Choroid plexus epithelial cell (primary cell): ENCODE measurements around the gene SELENOI.

Source experiments
- DNase-seq: peaks from one replicate; pipeline ENCODE4 v3.0.0-alpha.2; 2010; ENCODE audit warnings: low read depth
- H3K4me3 ChIP-seq: 2 replicates; pipeline ENCODE4 v1.5.1; 2011; ENCODE audit warnings: low read depth, mild to moderate bottlenecking, control low read depth, low read length, moderate library complexity
- TF ChIP-seq, protein P1 (sequence below): conservative IDR thresholded peaks from 2 replicates; pipeline ENCODE4 v1.5.1; 2011; ENCODE audit warnings: low read depth, mild to moderate bottlenecking, control low read depth, inconsistent platforms, low read length, moderate library complexity

Gene SELENOI, protein sequence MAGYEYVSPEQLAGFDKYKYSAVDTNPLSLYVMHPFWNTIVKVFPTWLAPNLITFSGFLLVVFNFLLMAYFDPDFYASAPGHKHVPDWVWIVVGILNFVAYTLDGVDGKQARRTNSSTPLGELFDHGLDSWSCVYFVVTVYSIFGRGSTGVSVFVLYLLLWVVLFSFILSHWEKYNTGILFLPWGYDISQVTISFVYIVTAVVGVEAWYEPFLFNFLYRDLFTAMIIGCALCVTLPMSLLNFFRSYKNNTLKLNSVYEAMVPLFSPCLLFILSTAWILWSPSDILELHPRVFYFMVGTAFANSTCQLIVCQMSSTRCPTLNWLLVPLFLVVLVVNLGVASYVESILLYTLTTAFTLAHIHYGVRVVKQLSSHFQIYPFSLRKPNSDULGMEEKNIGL

DNA sequence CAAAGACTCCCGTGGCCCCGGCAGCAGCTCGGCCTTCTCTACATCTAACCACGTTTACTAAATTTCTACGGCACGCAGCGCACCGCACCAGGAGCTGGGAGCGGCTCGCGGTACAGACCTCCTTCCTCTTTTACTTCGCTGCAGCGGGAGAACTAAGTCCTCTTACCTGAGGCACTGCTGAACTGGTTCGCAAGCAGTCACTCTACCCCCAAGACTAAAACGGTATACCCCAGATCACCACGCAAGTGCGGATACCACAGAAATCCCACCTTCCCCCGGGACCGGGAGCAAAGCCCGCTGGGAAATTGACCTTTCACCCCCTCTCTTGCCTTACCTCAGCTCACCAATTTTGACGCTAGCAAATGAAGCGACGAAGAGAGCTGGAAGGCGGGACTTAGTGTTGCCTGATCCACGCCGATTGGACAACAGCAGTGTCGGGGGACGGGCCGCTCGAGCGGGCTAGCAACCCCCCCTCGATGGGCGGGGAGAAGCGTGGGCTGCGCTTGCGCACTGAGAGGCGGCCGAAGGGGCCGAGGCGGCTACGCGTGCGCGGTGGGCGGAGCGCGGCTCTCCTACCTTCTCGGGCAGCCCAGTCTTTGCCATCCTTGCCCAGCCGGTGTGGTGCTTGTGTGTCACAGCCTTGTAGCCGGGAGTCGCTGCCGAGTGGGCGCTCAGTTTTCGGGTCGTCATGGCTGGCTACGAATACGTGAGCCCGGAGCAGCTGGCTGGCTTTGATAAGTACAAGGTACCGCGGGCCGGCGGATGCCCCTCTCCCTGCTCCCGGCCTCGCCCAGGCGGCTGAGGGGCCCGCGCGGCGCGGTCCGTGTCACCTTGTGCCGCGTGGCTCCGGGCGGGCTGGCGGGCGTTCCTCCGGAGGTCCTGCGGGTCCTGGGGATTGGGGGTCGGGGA, at the start of gene SELENOI:
SELENOI (plus strand) TSS at position 599 of the 909 bp plus-strand sequence; CDS start at position 689, 90 bp downstream.
- DNase-seq = peak; percentile 100
- TF ChIP-seq, protein P1, sequence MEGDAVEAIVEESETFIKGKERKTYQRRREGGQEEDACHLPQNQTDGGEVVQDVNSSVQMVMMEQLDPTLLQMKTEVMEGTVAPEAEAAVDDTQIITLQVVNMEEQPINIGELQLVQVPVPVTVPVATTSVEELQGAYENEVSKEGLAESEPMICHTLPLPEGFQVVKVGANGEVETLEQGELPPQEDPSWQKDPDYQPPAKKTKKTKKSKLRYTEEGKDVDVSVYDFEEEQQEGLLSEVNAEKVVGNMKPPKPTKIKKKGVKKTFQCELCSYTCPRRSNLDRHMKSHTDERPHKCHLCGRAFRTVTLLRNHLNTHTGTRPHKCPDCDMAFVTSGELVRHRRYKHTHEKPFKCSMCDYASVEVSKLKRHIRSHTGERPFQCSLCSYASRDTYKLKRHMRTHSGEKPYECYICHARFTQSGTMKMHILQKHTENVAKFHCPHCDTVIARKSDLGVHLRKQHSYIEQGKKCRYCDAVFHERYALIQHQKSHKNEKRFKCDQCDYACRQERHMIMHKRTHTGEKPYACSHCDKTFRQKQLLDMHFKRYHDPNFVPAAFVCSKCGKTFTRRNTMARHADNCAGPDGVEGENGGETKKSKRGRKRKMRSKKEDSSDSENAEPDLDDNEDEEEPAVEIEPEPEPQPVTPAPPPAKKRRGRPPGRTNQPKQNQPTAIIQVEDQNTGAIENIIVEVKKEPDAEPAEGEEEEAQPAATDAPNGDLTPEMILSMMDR = no peak
- peak within 1 kb of the TSS; percentile 98 for H3K4me3 ChIP-seq

DNA sequence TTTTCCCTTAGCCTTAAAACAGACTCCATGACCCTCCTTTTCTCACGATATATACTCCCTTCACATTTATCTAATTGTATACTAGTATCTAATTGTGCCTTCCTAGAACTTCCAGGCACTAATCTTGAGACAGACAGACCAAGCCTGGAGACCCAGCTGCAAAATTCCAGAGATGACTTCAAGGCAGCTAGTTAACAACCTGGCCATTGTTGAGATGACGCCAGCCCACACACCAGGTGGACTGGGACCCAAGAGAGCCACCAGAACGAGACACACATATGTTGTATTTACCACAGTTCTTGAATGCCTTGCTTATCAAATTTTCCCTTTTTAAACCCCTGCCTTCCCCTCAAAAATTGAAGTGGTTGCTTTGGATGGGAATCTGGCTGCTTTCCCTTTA, 48.9 kb upstream of the SELENOI start:
- H3K4me3 ChIP-seq = no peak overlapping the region
- TF ChIP-seq, protein P1 = no peak
- DNase-seq = no peak

DNA sequence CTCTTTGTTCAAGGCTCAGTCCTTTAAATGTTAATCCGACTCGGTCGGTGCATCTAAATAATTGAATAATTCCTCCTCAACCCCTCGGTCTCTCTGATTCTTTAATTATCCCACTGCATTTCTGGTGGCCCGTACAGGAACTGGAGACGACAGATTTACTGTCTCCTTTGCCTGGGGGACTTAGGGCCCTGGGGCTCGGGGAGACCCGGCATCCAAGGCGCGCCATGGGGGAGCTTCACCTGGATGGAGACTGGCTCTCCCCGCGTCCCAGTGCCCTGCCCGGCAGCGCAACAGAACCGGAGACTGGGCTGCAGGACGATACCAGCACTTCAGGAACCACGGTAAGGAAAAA, 47.7 kb upstream of the SELENOI start:
- no peak for DNase-seq
- TF ChIP-seq, protein P1 = no peak
- peak overlapping the region; percentile 57 for H3K4me3 ChIP-seq

DNA sequence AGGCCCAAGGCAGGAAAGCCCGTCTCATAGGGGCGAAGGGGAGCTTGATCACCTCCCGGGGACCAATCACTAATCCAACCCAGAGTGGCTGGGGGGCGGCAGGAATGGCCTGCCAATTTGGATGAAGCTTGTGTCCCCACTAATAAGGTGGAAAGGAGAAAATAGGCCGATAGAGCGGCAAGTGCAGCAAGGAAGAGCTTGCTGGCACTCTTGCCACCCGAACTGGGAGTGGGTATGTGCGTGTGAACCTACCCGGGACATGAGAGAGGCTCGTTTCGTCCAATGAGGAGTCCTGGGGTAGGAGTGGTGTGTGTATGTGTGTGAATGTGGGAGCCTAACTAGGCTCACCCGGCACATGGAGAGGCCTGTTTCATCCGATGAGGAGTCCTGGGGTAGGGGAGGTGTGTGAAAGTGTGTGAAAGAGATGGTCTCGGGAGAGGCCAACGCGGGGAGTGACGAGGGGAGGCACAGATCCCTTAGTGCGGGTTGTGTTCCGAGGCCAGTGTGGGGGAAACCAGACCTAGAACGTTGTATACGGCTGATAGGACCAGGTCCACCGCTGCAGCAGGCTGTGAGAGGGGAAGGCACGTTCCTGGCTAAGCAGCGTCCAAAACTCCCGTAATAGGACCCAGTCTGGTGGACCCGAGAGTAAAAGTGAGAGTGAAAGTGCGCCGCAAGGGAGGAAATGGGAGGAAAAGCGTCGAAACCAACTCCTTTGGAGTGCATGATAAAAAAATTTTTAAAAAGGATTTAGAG, 47.1 kb upstream of the SELENOI start:
- TF ChIP-seq, protein P1 = no peak
- peak overlapping the region; percentile 57 for H3K4me3 ChIP-seq
- peak; percentile 55 for DNase-seq

DNA sequence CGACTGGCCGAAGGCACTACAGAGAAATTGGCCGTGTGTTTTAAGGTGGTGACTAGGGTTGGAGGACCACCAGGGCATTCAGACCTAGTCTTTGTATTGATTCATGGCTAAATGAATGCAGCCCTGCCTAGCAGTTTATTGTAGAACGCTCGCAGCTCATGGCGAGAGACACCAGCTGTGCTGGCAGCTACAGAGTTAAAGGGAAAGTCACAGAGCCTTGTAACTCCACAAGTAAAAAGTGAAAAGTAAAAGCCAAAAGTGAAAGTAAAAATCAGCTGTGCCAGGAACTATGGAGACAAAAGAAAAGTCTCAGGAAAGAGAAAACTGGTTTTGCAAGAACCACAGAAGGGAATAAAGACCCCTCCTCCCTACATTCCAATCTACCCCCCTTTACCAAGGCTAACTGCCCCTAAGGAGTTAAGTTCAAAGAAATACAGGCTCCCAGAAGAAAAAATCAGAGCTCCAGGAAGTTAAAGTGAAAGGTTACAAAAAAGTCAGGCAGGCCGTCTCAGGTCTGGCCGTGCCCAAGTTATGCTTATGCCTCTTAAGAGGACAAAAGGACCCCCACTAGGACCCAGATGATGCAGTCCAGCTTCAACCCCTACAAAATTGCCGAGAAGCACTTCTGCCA, 46.4 kb upstream of the SELENOI start:
- TF ChIP-seq, protein P1 = no peak
- peak; percentile 79 for DNase-seq
- peak overlapping the region; percentile 57 for H3K4me3 ChIP-seq

DNA sequence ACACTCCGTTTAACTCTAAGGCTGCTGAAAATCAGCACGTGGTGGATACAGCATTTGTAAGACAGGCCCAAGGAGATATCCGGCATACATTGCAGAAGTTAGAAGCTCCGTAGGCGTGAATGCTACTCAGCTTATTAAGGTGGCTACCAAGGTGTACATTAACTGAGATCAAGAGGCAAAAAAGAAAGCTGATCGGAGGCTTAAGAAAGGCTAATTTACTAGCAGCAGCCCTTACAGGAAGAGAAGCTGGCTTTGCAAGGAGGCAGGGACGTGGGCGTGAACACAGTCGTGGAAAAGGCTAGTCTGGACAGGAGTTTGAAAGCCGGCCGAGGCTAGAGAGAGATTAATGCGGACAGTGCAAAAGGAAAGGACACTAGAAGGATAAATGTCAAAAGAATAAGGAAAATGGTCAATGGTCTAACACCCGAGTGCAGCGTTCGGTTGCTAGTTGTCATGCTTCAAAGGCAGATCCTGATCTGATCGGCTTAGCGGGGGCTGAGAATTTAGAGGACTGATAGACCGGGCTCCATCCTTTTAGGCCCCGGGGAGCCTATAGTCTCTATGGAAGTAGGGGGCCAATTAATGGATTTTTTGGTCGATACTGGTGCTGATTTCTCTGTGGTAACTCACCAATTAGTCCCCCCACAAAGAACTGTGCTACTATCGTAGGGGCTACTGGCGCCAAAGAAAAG, 45.6 kb upstream of the SELENOI start:
- H3K4me3 ChIP-seq = peak overlapping the region; percentile 57
- DNase-seq = peak; percentile 47
- TF ChIP-seq, protein P1 = no peak
